Astrocyte (in vitro differentiated cells and primary cell): ENCODE data around the gene PCCA.

Experiments
- EZH2 ChIP-seq: IDR thresholded peaks from 2 replicates; pipeline ENCODE4 v1.6.1; 2012; ENCODE audit warnings: mild to moderate bottlenecking, low read length, inconsistent platforms; ENCODE audit not compliant: insufficient read depth
- TF ChIP-seq, protein P1 (sequence below): IDR thresholded peaks from 2 replicates; pipeline ENCODE4 v1.5.1; 2011; ENCODE audit warnings: low read depth, mild to moderate bottlenecking, inconsistent platforms, low read length, moderate library complexity; ENCODE audit not compliant: insufficient read depth

DNA sequence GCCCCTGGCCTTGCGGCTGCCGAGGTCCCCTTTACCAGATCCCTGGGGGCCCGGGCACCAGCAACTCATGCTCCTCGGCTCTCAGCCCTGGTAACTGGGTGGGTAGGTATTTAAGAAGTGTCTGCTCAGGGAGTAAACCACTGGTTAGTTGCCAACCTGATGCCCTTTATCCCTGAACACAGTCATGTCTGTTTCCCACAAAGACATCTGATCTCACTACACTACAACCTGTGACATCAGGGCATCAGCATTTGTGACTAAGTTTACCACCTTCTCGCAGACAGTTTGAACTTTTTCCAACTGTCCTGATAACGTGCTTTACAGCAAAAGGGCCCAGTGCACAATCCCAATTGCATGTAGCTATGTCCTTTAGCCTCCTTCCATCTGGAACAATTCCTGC lies 477.6 kb downstream of the PCCA start:
- TF ChIP-seq, protein P1, sequence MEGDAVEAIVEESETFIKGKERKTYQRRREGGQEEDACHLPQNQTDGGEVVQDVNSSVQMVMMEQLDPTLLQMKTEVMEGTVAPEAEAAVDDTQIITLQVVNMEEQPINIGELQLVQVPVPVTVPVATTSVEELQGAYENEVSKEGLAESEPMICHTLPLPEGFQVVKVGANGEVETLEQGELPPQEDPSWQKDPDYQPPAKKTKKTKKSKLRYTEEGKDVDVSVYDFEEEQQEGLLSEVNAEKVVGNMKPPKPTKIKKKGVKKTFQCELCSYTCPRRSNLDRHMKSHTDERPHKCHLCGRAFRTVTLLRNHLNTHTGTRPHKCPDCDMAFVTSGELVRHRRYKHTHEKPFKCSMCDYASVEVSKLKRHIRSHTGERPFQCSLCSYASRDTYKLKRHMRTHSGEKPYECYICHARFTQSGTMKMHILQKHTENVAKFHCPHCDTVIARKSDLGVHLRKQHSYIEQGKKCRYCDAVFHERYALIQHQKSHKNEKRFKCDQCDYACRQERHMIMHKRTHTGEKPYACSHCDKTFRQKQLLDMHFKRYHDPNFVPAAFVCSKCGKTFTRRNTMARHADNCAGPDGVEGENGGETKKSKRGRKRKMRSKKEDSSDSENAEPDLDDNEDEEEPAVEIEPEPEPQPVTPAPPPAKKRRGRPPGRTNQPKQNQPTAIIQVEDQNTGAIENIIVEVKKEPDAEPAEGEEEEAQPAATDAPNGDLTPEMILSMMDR: no peak
- TF ChIP-seq EZH2: no peak
